Sigmoid colon (tissue), 7 donors: ENCODE data around the gene GJD3. TPM values are rescaled to one million over a fixed set of nuclear protein-coding genes. Genes with fewer than 3 reads are reported as not detected.

Experiments
- DNase-seq: peaks from one replicate; pipeline ENCODE4 v3.0.0-alpha.2; 2019
- H3K27ac ChIP-seq, 4 donors: fragments of 200-600 bp; sonication (generic); one replicate each; pipeline ENCODE4 v1.5.1; 2016 to 2019; ENCODE audit warnings: mild to moderate bottlenecking in 1 of 4
- H3K27me3 ChIP-seq, 3 donors: fragments of 200-600 bp; sonication (generic); one replicate each; pipeline ENCODE4 v1.5.1; 2019; ENCODE audit warnings: mild to moderate bottlenecking in 1 of 3
- H3K36me3 ChIP-seq, 4 donors: fragments of 200-600 bp; sonication (generic); one replicate each; pipeline ENCODE4 v1.5.1; 2016 to 2019
- H3K4me1 ChIP-seq, 4 donors: fragments of 200-600 bp; sonication (generic); one replicate each; pipeline ENCODE4 v1.5.1; 2017 to 2019
- H3K4me3 ChIP-seq, 4 donors: fragments of 200-600 bp; sonication (generic); one replicate each; pipeline ENCODE4 v1.5.1; 2017 to 2019; ENCODE audit warnings: mild to moderate bottlenecking in 2 of 4, moderate library complexity in 1 of 4
- H3K9me3 ChIP-seq, 4 donors: fragments of 200-600 bp in 3 of 4; sonication (generic) in 3 of 4; one replicate each; pipeline versions ENCODE4 v1.5.1 to v1.6.1; 2013 to 2019
- CTCF ChIP-seq, 4 experiments: fragments of 450-650 bp in 3 of 4; fragments of 200-600 bp in 1 of 4; IDR thresholded peaks; one replicate each; pipeline ENCODE4 v1.5.1; 2016 to 2019; ENCODE audit warnings: antibody characterized with exemption in 4 of 4, mild to moderate bottlenecking in 3 of 4, moderate library complexity in 2 of 4
- EP300 ChIP-seq, 4 donors: sonication (generic); formaldehyde crosslinking; IDR thresholded peaks; one replicate each; pipeline ENCODE4 v1.6.1; 2017; ENCODE audit warnings: antibody characterized with exemption in 4 of 4
- POLR2A ChIP-seq, 2 donors: fragments of 450-650 bp; IDR thresholded peaks; one replicate each; pipeline ENCODE4 v1.6.1; 2016; ENCODE audit warnings: antibody characterized with exemption in 2 of 2, mild to moderate bottlenecking in 2 of 2, moderate library complexity in 2 of 2
- POLR2AphosphoS5 ChIP-seq, 4 donors: sonication (generic); formaldehyde crosslinking; IDR thresholded peaks; one replicate each; pipeline ENCODE4 v1.6.1; 2017; ENCODE audit warnings: antibody characterized with exemption in 4 of 4
- WGBS, 2 donors: extraction: QIAGEN DNeasy Blood & Tissue Kit; methylation state at CpG; one replicate each; pipeline ENCODE4 v1.1.7; 2013; 5-methylcytosine and 5-hydroxymethylcytosine counted together
- intact Hi-C: fragments of 100-400 bp; cut with DNase I; formaldehyde crosslinking; loops from one replicate; pipeline ENCODE4 v1.15.1; 2023
- polyA plus RNA-seq, 3 donors: library from polyadenylated mRNA; stranded (reverse); fragments of 200-250 nt; gene quantifications; one replicate each; pipeline ENCODE4 v1.2.3, GENCODE V29; 2013
- total RNA-seq, 4 donors: library from RNA; depleted of rRNA; stranded (reverse); fragments of >200 nt; gene quantifications; one replicate each; pipeline ENCODE4 v1.1.0, GENCODE V29; 2016
- donor health status: healthy with polysubstance abuse.
- donor health status: Bipolar disorder and iron deficiency.
- donor health status: healthy.

GJD3 gene
- total and polyA plus RNA-seq, 7 donors, result 0.49 to 2.1 (median 0.64) TPM; not detected in 4

- peak; percentile 81 for DNase-seq
- intact Hi-C loops, result no loop called here
- Histone ChIP-seq H3K4me1 (peaks cover 0 to 100% (median 100%) of the 10 kb centered on the region in 4 donors), H3K27me3 (no peaks in the 10 kb centered on the region), H3K9me3 (no peaks in the 10 kb centered on the region), H3K27ac (peak overlapping the region; percentile 93 to 98 (median 96)), H3K36me3 (no peaks in the 10 kb centered on the region), H3K4me3 (no peak overlapping the region)
- TF ChIP-seq CTCF (IDR thresholded peaks at IDR 0.05) (no peak), EP300 (IDR thresholded peaks at IDR 0.05) (no peak), POLR2AphosphoS5 (IDR thresholded peaks at IDR 0.05) (no peak), POLR2A (IDR thresholded peaks at IDR 0.05) (no peak)
- 13 to 29% methylated on average over 3 of the region's 3 CpGs for WGBS, 2 donors
Measured at GRCh38 chr17:40327735-40328385, 36.7 kb downstream of the GJD3 start.

GRCh38 chr17:40327244-40327729 is 37.2 kb downstream of the GJD3 start:
- H3K4me1 ChIP-seq, result peaks cover 0 to 100% (median 100%) of the 10 kb centered on the region in 4 donors
- no peaks in the 10 kb centered on the region for H3K36me3 ChIP-seq
- no peak for DNase-seq
- H3K4me3 ChIP-seq, result no peak overlapping the region
- no peaks in the 10 kb centered on the region for H3K9me3 ChIP-seq
- TF ChIP-seq EP300 (IDR thresholded peaks at IDR 0.05) (no peak), POLR2A (IDR thresholded peaks at IDR 0.05) (no peak), CTCF (IDR thresholded peaks at IDR 0.05) (no peak), POLR2AphosphoS5 (IDR thresholded peaks at IDR 0.05) (no peak)
- H3K27ac ChIP-seq, result peak overlapping the region; percentile 93 to 98 (median 96)
- intact Hi-C loops, result no loop called here
- 67% methylated on average over 4 of the region's 4 CpGs for whole genome bisulfite sequencing, 2 donors
- no peaks in the 10 kb centered on the region for H3K27me3 ChIP-seq

GRCh38 chr17:40326832-40327199 is 37.7 kb downstream of the GJD3 start:
- no peak for TF ChIP-seq CTCF (IDR thresholded peaks at IDR 0.05)
- no peak for TF ChIP-seq EP300 (IDR thresholded peaks at IDR 0.05)
- TF ChIP-seq POLR2A (IDR thresholded peaks at IDR 0.05), result no peak
- TF ChIP-seq POLR2AphosphoS5 (IDR thresholded peaks at IDR 0.05), result no peak
- Histone ChIP-seq H3K27ac (peak overlapping the region; percentile 93 to 98 (median 96)), H3K4me1 (peaks cover 0 to 100% (median 100%) of the 10 kb centered on the region in 4 donors), H3K4me3 (no peak overlapping the region), H3K9me3 (no peaks in the 10 kb centered on the region), H3K27me3 (no peaks in the 10 kb centered on the region), H3K36me3 (no peaks in the 10 kb centered on the region)
- DNase-seq, result no peak
- intact Hi-C loops, result no loop called here
- 11 to 42% methylated on average over 1 of the region's 1 CpG for WGBS, 2 donors

GRCh38 chr17:40326014-40326831 is 38.3 kb downstream of the GJD3 start:
- Histone ChIP-seq H3K27ac (peak overlapping the region; percentile 93 to 98 (median 96)), H3K36me3 (no peaks in the 10 kb centered on the region), H3K27me3 (no peaks in the 10 kb centered on the region), H3K4me1 (peaks cover 0 to 100% (median 100%) of the 10 kb centered on the region in 4 donors), H3K4me3 (no peak overlapping the region), H3K9me3 (no peaks in the 10 kb centered on the region)
- DNase-seq, result no peak
- WGBS, 2 donors, result 44 to 58% methylated on average over 17 of the region's 17 CpGs
- no peak for TF ChIP-seq CTCF (IDR thresholded peaks at IDR 0.05)
- TF ChIP-seq POLR2A (IDR thresholded peaks at IDR 0.05), result no peak
- TF ChIP-seq POLR2AphosphoS5 (IDR thresholded peaks at IDR 0.05), result no peak
- TF ChIP-seq EP300 (IDR thresholded peaks at IDR 0.05), result no peak
- intact Hi-C loops, result no loop called here
